NOMO-1 (cell line): ENCODE results near the gene GLRA2.
"Not testable (repeated sequence)": the region's sequence is repeated elsewhere in the genome, so short reads cannot be mapped to it uniquely, and the experiment has no call there.

Experiments
- DNase-seq, 2 experiments: peaks; one replicate each; lab custom pipeline; 2025; ENCODE audit not compliant: unreplicated experiment in 2 of 2; lab: John Stamatoyannopoulos, UW

The GLRA2 gene

DNA sequence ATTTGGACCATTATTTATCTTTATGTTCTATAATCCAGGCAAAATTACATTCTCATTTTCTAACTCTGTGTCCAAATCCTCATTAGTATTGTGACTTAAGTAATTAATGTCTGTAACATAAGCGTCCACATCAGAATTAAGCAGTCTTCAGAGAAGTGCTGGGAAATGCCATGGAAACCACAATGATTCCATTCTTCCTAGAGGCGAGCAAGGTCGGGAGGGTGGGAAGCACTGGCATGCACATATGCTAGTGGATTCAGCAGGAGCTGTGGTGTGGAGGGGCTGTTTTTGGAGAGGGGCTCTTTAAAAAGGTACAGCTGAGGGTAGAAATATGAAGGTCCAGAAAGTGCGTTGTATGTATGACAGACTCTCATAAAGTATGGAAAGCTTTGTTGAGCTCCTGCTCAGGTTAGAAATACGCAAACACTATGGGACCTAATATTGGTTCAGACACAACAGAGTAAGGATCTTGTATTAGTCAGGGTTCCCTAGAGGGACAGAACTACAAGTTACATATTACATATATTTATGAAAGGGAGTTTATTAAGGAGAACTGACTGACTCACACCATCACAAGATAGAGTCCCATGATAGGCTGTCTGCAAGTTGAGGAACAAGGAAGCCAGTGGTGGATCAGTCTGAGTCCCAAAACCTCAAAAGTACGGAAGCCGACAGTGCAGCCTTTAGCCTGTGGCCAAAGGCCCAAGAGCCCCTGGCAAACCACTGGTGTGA, 61.5 kb downstream of the GLRA2 start:
- no peak for DNase-seq

DNA sequence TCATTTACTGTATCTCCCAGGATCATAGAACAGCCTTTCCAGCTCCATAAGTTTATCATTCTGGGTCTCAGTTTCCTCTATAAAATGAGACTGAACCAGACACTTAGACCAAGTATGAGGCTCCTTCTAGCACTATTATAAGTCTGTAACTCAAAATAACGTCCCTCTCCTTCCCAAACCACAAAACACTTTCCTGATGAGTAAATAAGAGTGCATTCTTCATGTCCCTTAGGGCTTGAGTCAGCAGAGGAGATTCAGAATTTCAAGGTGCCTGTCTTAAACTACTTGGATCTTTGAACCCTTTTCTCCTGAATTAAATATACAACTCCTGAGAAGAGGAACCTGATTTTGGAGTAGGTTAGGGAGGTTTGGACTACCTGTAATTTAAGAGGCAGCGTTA, 62.6 kb downstream of the GLRA2 start:
- DNase-seq: no peak

DNA sequence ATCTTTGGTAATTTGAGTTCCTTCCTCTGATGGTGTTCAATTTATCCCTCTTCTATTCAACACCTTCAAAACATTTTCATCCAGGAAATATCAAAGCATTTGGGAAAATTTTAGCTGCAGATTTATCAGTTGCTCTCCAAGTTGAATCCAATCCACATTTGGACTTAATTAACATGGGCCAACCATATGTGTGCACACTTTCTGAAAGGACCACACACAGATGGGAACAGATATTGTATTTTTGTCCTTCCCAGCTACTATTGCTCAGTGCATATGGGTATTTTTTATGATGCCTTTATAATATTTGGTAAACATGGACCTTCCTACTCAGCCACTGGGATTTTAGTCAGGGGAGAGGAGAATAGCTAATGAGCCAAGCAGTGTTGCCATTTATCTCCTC, 65.2 kb downstream of the GLRA2 start:
- DNase-seq: no peak

DNA sequence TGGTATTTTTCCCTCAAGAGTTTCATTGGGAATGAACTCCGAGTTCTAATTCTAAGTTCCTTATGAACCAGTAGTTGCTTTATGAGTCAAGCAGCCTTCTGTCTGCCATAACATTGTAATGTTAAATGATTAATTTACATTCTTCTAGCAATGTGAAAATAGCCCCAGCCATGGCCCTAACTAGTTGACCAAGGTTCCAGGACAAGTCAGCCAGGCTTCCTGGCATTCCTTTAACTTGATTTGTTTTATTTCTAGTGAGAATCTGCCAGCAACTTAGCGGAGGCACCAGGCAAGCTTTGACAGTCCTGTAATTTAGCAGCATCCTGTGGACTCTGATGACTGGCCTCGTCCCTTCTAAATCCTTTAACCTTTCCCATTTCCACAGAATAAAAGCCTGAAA, 69.0 kb downstream of the GLRA2 start:
- DNase-seq: no peak

DNA sequence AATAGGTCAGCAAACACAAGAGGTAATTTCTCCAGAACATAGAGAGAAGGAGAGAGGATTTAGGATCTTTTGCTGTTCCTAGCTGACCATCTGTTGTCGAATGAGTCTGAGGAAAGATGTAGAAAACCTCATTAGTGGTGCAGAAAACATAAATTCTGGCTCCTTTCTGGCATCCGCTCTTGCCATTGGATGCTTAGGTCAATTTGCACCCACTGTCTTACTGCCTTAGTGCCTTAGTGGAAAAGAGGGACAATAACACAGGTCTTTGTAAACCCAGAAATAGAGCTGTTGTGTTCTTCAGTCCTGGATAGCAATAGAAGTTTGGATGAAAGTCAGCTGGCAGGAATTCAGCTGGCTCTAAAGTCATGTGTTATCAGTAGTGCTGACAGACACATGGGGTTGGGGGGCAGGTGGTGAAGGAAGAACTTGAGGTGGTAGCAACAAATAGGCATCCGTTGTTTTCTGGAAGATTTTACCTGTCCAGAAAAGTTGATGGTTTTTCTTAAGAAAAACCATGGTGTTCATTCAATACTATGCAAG, 78.2 kb downstream of the GLRA2 start:
- DNase-seq: no peak

DNA sequence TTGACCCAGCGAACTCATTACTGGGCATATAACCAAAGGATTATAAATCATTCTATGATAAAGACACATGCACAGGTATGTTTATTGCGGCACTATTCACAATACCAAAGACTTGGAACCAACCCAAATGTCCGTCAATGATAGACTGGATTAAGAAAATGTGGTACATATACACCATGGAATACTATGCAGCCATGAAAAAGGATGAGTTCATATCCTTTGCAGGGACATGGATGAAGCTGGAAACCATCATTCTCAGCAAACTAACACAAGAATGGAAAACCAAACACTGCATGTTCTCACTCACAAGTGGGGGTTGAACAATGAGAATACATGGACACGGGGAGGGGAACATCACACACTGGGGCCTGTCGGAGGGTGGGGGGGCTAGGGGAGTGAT, 83.1 kb downstream of the GLRA2 start:
- DNase-seq: not testable (repeated sequence)

DNA sequence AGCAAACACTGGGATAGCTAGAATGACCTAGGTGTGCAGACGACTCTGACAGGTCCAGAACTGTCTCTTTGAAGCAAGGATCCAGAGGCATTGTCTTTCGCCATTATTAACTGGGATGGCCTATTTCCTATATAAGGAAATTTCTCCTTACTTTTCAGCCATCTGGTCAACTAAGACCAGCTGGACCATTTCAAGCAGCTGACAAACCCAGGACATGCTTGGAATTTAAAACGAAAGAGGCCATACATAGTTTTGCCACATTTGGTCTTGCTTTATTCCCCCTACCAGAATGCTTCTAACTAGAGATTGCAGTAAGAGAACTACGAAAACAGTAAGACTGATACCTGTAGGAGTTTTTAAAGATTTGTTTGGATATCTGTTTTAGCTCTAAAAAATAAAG, 87.0 kb downstream of the GLRA2 start:
- DNase-seq: no peak

DNA sequence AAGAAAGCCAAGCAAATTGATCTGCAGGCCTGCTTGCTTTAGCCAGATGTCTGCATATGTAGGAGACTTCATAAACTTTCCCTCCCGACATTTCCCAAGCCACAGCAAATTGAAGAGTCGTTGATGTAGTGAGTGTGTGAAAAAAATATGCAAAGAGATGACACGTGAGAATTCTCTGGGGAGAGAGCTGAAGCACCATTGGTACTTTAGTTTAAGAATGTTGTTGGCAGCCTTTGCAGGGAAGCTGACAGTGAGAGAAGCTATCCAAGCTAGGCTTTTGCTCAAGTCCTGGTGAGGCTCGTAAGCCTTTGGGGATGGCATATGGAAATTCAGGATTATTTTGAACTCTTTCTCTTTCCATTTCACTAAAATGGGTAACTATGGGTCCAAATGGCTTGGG, 87.5 kb downstream of the GLRA2 start:
- no peak for DNase-seq

DNA sequence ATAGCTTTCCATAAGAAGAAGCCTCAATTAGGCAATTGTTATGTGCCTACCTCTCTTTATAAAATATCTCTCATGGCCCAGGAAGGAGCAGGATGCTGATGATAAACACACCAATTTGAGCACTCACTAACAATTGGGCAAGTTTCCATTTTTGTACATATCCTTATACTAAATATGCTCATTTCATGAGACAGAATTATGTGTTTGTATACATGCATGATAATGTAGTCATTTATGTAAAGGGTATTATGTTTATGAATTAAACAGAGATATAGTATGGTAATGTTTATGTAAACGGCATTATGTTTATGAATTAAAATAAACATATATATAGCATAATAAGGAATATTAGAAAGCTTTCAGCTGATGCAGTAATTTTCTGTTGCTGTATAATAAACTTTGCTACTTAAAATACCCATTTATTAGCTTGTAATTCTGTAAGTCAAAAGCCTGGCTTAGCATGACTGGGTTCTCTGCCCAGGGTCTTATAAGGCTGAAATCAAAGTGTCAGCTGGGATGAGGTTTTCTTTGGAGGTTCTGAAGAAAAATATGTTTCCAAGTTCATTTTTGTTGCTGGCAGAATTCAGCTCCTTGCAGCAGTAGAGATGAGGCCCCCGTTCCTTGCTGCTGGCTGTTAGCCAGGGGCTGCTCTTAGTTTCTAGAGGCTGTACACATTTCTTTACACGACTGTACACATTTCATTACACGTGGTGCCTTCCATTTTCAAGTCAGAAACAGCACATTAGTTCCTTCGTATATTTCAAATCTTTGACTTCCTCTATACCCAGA, 89.0 kb downstream of the GLRA2 start:
- DNase-seq: no peak

DNA sequence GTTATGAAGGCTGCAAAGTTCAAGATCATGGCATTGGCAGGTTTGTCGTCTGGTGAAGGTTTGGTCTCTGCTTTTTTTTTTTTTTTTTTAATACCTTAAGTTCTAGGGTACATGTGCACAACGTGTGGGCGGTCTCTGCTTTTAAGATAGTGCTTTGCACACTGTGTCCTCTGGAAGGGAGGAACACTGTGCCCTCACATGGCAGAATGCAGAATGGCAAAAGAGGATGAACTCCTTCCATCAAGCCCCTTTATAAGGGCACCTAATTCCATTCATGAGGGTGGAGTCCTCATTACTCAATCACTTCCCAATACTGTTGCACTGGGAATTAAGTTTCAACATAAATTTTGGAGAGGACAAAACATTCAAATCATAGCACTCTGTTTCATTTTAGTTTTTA, 101.4 kb downstream of the GLRA2 start:
- DNase-seq: no peak

DNA sequence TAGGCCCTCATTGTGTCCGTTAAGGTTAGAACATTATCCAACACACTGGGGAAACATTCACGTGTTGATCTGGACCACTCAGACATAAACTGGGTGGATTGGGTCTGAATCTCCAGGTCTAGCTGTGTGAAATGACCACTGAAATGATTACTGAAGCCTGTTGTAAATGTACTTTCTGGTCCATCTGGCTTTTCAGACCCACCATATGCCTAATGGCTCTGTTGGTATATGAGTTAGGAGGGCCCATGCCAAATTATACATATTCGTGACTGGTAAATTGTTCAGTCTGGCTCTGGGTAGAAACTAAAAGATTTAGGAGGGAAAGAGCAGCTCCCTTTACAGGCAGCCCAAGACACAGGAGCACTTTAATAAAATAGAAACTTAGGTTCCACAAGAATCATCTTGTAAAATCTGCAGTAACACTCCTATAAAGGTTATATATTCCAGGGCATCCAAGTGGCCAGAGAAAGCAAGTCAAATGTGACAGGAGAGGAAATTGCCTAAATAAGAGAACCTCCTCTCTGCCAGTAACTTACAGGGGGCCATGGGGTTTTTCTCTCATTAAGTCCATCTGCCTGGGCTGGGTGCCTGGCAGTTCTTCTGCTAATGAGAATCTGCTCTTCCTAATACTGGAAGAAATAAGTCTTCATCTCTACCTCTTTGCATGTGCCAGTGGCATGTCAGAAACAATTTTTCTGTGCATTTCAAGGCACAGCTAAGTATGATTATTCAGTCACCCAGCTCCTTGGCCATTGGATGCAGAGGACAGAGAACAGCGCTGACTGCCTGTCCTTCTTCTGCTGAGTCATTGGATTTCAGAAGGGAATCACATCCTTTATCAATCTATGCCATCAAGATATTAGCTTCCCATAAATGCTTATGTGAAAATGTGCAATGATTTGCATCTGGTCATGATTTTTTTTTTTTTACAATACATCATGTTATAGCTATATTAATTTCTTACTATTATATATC, 112.6 kb downstream of the GLRA2 start:
- no peak for DNase-seq

DNA sequence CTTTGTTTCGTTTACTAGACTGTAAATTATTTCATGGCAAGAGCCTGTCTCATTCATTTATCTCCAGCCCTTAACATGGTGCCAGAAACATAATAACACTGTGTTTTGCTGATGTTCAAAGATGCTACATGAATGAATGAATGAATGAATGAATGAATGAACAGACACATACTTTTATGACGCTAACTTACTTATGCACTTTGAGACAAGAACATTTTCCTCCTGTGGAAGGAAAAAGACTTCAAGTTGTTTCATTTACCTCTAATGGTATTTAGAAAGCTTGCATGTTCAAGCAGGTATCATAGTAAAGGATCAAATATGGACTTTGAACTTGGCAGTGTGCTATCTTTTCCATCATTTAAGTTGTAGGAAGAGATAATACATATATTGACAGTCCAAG, 131.6 kb downstream of the GLRA2 start:
- DNase-seq: no peak

DNA sequence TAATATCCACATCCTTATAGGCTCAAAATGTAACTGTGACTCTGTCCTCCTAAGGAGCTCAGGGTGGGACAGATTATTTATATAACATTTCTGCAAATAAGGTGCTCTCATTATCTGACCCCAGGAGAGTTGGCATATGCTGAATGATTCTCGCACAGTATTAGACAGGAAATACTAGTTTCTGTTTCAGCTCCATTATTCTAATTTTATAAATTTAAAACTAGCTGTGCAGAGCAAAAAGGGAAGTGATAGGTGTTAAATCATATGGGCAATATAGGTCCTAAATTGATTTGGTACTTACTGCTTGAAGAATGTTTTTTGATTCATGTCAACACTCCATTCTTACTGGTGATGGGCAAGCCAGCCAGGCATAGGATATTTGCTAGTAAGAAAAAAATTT, 141.5 kb downstream of the GLRA2 start:
- DNase-seq: no peak

DNA sequence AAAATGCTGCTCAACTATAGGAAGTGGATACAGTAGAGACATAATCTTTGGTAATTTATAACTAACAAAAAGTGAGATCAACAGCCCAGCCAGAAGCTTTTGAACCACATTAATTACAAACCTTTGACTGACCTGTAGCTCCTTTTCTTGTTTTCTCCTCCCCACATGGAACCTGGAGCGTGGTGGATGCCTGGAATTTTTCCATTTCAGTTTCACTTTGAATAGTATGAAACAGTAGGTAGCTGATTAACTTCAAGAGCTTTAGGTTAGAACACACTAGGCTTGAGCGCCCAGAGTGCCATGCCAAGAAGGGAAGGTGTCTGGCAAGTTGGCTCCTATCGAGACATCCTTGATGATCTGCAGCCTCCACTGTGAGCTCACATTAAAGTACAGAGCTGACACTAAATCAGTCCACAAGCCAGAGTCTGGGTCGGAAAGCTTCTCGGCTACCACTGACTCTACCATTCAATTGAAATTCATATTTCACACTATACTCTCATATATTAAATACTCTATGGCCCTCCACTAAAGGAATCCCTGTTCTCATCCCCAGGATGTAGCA, 143.4 kb downstream of the GLRA2 start:
- DNase-seq: no peak

DNA sequence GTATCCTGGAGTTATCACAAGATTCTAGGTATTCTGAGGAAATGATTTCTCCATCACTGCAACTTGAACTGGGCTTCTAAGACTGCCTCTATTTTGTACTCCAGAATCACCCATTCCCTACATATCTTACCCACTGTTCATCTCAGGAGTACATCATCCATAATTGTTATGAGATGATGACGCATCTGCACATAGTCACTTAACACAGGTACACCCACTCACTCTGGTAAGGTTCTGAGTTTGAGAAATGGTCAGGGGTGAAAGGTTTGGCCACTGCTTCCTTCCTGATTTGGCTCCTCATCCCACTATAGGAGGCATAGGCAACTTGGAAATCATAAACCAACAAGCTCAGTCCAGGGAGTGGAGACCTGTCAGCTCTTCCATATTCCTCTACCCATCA, 143.9 kb downstream of the GLRA2 start:
- no peak for DNase-seq

DNA sequence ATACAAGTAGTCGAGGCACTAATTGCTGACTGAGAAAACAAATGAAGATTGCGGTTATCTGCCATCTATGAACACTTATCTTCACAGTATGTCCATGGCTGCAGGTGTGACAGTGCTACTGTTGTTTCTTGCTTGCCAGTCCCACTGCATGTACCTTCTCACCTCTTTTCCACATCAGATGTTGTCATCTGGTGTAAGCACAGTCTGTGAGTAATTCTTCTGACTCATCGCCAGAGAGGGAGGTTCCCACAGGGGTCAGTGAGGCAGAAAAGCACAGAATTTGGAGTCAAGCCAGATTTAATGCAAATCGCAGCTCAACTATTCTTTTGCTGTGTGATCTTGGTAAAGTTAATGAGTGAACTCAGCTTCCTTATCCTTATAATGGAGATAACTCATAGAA, 144.4 kb downstream of the GLRA2 start:
- no peak for DNase-seq

DNA sequence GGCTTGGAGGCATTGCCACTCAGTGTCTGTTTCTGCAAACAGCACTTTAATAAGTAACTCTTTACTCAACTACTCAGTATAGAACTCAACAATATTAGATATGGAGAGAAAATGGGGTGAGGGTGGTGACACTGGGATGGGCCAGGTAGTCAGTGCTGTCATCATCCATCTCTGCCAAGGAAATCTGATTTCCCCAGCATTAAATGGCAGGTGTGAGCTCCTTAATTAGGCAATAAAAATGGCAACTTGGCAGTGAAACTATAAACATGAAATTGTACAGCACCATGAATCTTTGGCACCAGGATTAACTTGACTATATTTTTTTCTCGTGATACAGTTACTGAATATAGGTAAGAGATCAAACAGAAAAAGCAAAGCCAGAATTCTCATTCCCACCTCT, 146.2 kb downstream of the GLRA2 start:
- DNase-seq: no peak

DNA sequence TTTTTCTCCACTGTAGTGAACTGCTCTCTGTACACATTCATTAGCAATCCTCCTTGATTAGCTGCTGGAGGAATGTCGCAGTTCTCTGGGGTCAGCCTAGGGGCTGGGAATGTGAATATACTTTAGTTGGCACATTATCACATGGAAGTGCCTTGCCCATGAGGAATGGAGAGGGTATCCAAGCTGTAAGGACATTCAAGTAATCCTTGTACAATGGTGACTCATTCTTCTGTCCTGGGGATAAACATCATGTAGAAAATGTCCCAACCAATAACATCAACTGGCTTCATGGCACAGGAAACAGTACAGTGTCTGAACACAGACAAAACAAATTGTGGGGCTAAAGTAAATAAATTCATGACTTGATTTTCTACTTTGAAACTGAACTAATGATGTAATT, 147.1 kb downstream of the GLRA2 start:
- DNase-seq: no peak

DNA sequence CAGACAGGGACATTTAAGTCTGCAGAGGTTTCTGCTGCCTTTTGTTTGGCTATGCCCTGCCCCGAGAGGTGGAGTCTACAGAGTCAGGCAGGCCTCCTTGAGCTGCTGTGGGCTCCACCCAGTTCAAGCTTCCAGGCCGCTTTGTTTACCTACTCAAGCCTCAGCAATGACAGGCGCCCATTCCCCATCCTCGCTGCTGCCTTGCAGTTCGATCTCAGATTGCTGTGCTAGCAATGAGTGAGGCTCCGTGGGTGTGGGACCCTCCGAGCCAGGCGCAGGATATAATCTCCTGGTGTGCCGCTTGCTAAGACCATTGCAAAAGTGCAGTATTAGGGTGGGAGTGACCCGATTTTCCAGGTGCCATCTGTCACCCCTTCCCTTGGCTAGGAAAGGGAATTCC, 159.0 kb downstream of the GLRA2 start:
- not testable (repeated sequence) for DNase-seq

DNA sequence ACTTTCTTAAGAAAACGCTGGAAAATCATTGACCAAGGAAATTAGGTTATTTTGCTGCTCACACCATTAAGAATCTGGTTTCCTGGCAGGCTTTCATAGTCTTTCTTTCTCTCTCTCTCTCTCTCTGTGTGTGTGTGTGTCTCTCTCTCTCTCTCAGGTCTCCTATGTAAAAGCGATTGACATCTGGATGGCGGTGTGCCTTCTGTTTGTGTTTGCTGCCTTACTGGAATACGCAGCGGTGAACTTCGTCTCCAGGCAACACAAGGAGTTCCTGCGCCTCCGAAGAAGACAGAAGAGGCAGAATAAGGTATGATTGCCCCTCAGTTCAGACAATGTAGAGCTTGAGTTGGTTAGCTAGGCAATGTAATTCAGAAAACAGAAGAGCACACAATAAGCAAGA, 161.2 kb downstream of the GLRA2 start:
- no peak for DNase-seq

DNA sequence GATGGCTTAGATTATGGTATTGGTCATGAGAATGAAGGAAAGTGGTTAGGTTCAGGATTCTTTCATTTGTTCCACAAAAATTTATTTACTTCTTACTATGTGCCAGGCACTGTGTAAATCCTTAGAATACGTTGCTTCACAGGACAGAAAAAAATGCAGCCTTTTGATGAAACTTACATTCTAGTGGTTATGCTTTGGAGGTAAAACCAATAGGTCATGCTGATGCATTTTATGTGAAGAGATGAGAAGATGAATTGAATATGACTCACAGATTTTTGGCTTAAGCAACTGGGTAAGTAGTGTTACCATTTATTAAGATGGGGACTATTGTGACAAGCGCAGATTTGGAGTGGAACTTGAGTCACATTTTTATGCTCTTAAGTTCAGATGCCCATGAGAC, 165.3 kb downstream of the GLRA2 start:
- DNase-seq: no peak
